Skeletal muscle satellite cell (primary cell): ENCODE results near the gene PRAMEF11. TPM values are rescaled to one million over a fixed set of nuclear protein-coding genes. Genes with fewer than 3 reads are reported as not detected.
"Not testable (repeated sequence)": the region's sequence is repeated elsewhere in the genome, so short reads cannot be mapped to it uniquely, and the experiment has no call there.

Experiments used
- H3K27me3 ChIP-seq: 2 replicates; pipeline ENCODE4 v1.7.0; 2013; ENCODE audit warnings: low read length; ENCODE audit not compliant: control insufficient read depth, insufficient read depth
- H3K36me3 ChIP-seq: 2 replicates; pipeline ENCODE4 v1.7.0; 2013; ENCODE audit warnings: mild to moderate bottlenecking, control low read depth, low read length; ENCODE audit not compliant: insufficient read depth
- H3K4me1 ChIP-seq: 2 replicates; pipeline ENCODE4 v1.7.0; 2013; ENCODE audit warnings: low read length; ENCODE audit not compliant: control insufficient read depth, insufficient read depth
- H3K4me2 ChIP-seq: 2 replicates; pipeline ENCODE4 v1.7.0; 2013; ENCODE audit warnings: mild to moderate bottlenecking, low read length
- H3K4me3 ChIP-seq: 2 replicates; pipeline ENCODE4 v1.7.0; 2013; ENCODE audit warnings: low read length
- H3K9ac ChIP-seq: 2 replicates; pipeline ENCODE4 v1.7.0; 2013; ENCODE audit warnings: mild to moderate bottlenecking, low read depth, low read length, moderate library complexity
- H3K9me3 ChIP-seq: replicated peaks from 2 replicates; pipeline ENCODE4 v1.7.0; 2013; ENCODE audit warnings: mild to moderate bottlenecking, control low read depth, low read length
- total RNA-seq: library from RNA; depleted of rRNA; stranded (reverse); fragments of >200 nt; gene quantifications from 2 replicates; pipeline ENCODE4 v1.2.3, GENCODE V29; 2012; rRNA removed

The PRAMEF11 gene
- total RNA-seq: not detected in 2 replicates

- not testable (repeated sequence) for H3K4me3 ChIP-seq
Measured at GRCh38 chr1:12831310-12831709, at the start of gene PRAMEF11. Gene PRAMEF11 (minus strand): TSS chr1:12831410. CDS start chr1:12828789, 2,621 bp downstream.

GRCh38 chr1:12878453-12878852 lies 47.2 kb upstream of the PRAMEF11 start:
- not testable (repeated sequence) for H3K9ac ChIP-seq, H3K9me3 ChIP-seq, H3K27me3 ChIP-seq, H3K4me2 ChIP-seq, H3K36me3 ChIP-seq, H3K4me3 ChIP-seq, H3K4me1 ChIP-seq

More at GRCh38 chr1:12831310-12831709, at the start of gene PRAMEF11:
- not testable (repeated sequence) for H3K4me2 ChIP-seq, H3K27me3 ChIP-seq, H3K9me3 ChIP-seq, H3K36me3 ChIP-seq, H3K4me1 ChIP-seq, H3K9ac ChIP-seq

- not testable (repeated sequence) for H3K4me1 ChIP-seq, H3K4me3 ChIP-seq, H3K9me3 ChIP-seq, H3K27me3 ChIP-seq, H3K4me2 ChIP-seq, H3K36me3 ChIP-seq, H3K9ac ChIP-seq
Measured at GRCh38 chr1:12863131-12863880, 32.1 kb upstream of the PRAMEF11 start.

GRCh38 chr1:12856786-12857185 lies 25.6 kb upstream of the PRAMEF11 start, which contains the start of gene PRAMEF2:
Gene PRAMEF2 (plus strand): TSS chr1:12857086. CDS start chr1:12859010, 1,924 bp downstream.
- not testable (repeated sequence) for H3K4me3 ChIP-seq, H3K9ac ChIP-seq, H3K36me3 ChIP-seq, H3K4me2 ChIP-seq, H3K4me1 ChIP-seq, H3K27me3 ChIP-seq, H3K9me3 ChIP-seq

GRCh38 chr1:12851779-12852178 lies 20.6 kb upstream of the PRAMEF11 start:
- Histone ChIP-seq H3K27me3 (no peaks in the 10 kb centered on the region), H3K9ac (no peak overlapping the region), H3K9me3 (peaks cover 4% of the 10 kb centered on the region)

GRCh38 chr1:12848620-12849019 lies 17.4 kb upstream of the PRAMEF11 start, which contains the start of gene HNRNPCL1:
Gene HNRNPCL1 (minus strand): TSS chr1:12848720. CDS start chr1:12848289, 431 bp downstream.
- not testable (repeated sequence) for H3K4me2 ChIP-seq, H3K9me3 ChIP-seq, H3K9ac ChIP-seq

More at GRCh38 chr1:12851779-12852178, 20.6 kb upstream of the PRAMEF11 start:
- Histone ChIP-seq H3K4me1 (no peaks in the 10 kb centered on the region), H3K36me3 (no peaks in the 10 kb centered on the region), H3K4me2 (no peak overlapping the region), H3K4me3 (no peak overlapping the region)

GRCh38 chr1:12833251-12833650 lies 2.0 kb upstream of the PRAMEF11 start:
- not testable (repeated sequence) for H3K9ac ChIP-seq, H3K27me3 ChIP-seq, H3K9me3 ChIP-seq, H3K36me3 ChIP-seq, H3K4me2 ChIP-seq, H3K4me3 ChIP-seq, H3K4me1 ChIP-seq

More at GRCh38 chr1:12848620-12849019, 17.4 kb upstream of the PRAMEF11 start, which contains the start of gene HNRNPCL1:
- H3K4me1 ChIP-seq, H3K4me3 ChIP-seq, H3K27me3 ChIP-seq, H3K36me3 ChIP-seq: not testable (repeated sequence)

- H3K9ac ChIP-seq, H3K4me3 ChIP-seq, H3K4me1 ChIP-seq, H3K27me3 ChIP-seq, H3K9me3 ChIP-seq, H3K36me3 ChIP-seq, H3K4me2 ChIP-seq: not testable (repeated sequence)
Measured at GRCh38 chr1:12819061-12819460, 12.1 kb downstream of the PRAMEF11 start.

GRCh38 chr1:12811409-12811784 lies 19.8 kb downstream of the PRAMEF11 start:
- no peak overlapping the region for H3K9ac ChIP-seq
- H3K4me3 ChIP-seq: no peak overlapping the region
- H3K4me2 ChIP-seq: no peak overlapping the region
- H3K9me3 ChIP-seq: no peaks in the 10 kb centered on the region
- H3K27me3 ChIP-seq: no peaks in the 10 kb centered on the region
- H3K4me1 ChIP-seq: no peaks in the 10 kb centered on the region
- H3K36me3 ChIP-seq: no peaks in the 10 kb centered on the region

- Histone ChIP-seq H3K9me3 (no peaks in the 10 kb centered on the region), H3K36me3 (no peaks in the 10 kb centered on the region), H3K4me2 (no peak overlapping the region), H3K9ac (no peak overlapping the region), H3K27me3 (no peaks in the 10 kb centered on the region), H3K4me3 (no peak overlapping the region), H3K4me1 (no peaks in the 10 kb centered on the region)
Measured at GRCh38 chr1:12810691-12811408, 20.4 kb downstream of the PRAMEF11 start.

GRCh38 chr1:12809933-12810332 lies 21.3 kb downstream of the PRAMEF11 start:
- Histone ChIP-seq H3K9ac (no peak overlapping the region), H3K4me3 (no peak overlapping the region), H3K27me3 (no peaks in the 10 kb centered on the region), H3K36me3 (no peaks in the 10 kb centered on the region), H3K9me3 (no peaks in the 10 kb centered on the region), H3K4me2 (no peak overlapping the region), H3K4me1 (no peaks in the 10 kb centered on the region)
